Stimulated activated CD4-positive, alpha-beta T cell treated with anti-CD3 and anti-CD28 coated beads, Interleukin-12 subunit alpha, Interleukin-12 subunit beta, amount 100 ng/mL, for 24 hours (primary cell): ENCODE results near the gene ZNF777.
"Not testable (repeated sequence)": the region's sequence is repeated elsewhere in the genome, so short reads cannot be mapped to it uniquely, and the experiment has no call there.

ENCODE experiments used
- DNase-seq, 2 experiments: peaks; one replicate each; pipeline ENCODE4 v3.0.0-alpha.2; 2020; ENCODE audit warnings: low read depth in 2 of 2

The ZNF777 gene

DNA sequence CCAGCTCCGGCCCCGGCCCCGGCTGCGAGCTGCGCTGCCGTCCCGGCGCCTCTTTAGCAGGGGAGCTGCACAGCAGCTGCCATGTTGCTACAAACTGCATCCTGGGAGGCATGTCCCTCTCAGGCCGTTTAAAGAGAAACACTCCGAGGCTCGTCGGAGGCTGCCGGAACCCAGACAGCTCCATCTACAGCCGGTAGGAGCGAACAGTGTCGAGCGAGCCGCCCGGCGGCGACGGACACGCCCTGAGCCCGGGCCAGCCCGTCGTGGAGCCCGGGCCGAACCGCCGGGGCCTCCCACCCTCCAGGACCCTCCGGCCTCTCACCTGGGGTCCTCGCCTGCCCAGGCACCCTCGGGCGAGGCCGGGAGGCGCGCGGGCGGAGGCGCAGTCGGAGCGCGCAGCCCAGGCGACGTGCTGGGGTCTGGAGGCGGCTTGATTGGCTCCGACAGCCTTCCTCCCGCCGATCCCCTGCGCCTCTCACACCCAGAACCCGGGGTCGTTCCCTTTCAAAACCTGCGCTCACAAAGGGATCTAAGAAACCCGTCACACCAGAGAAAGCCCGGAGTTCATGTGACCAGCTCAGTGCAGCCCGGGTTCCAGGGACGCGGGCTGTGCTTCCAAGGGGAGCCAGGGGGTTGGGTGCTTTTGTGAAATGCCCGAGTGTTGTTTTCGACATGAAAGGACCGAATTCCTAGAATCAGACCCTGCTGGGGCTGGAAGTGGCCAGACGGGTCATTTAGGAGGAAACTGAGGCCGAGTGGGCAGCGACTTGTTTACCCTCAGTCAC lies at the start of gene ZNF777:
ZNF777 (minus strand) TSS at position 570 of the 785 bp plus-strand sequence. CDS start 5,040 bp downstream, outside the sequence.
- peak; percentile 61 to 63 for DNase-seq

DNA sequence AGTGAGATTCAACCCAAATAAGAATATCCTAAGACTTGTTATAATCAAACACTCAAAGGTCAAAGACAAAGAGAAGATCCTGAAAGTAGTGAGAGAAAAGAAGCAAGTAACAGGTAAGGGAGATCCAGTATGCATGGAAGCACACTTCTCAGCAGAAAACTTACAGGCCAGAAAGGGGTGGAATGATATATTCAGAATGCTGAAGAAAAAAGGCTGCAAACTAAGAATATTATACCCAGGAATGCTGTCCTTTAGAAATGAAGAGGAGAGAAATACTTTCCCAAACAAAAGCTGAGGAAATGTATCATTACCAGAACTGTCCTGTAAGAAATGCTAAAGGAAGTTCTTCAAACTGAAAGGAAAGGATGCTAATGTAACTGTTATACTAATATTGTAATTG lies 49.4 kb upstream of the ZNF777 start:
- no peak for DNase-seq

DNA sequence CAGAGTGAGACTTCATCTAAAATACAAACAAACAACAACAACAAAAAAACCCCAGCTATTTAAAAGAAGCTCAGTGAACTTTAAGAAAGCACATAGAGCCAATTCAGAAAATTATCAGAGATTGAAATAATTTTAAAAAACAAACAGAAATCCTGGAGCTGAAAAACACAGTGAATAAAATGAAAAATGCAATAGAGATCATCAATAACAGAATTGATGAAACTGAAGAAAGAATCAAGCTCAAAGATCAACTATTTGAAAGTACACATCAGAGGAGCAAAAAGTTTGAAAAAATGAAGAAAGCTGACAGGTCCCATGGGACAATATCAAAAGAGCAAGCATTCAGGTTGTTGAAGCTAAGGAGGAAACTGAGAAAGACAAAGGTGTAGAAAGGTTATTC lies 48.9 kb upstream of the ZNF777 start:
- DNase-seq: no peak

DNA sequence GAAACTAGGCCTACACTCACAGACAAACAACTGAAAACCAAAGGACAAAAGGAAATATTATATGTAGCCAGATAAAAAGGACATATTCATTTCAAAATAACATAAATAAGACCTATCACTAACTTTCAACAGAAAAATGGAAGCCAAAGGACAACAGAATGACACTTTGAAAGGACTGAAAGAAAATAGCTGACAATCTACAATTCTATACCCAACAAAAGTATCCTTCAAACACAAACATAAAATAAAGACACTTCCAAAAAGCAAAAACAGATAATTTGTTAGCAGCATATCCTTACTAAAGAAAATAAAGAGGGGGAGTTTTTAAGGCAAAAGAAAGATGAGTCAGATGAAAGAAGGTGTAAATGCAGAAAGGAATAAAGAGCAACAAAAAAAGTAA lies 44.7 kb upstream of the ZNF777 start:
- DNase-seq: no peak

DNA sequence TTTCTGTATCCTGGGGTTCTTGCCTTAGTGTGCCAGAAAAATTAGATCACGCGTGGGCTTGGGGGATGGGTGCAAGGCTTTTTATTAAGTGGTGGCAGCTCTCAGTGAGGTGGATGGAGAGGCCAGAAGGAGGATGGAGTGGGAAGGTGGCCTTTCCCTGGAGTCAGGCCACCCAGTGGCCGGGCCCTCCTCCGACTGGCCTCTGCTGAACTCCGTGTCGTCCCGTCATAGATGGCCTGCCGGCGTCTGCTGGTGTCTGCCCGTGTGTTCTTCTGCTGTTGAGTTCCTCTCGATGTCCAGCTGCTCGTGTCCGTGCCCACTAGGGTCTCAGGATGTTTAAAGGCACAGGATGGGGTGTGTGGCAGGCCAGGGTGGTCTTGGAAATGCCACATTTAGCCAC lies 40.8 kb upstream of the ZNF777 start:
- DNase-seq: no peak

DNA sequence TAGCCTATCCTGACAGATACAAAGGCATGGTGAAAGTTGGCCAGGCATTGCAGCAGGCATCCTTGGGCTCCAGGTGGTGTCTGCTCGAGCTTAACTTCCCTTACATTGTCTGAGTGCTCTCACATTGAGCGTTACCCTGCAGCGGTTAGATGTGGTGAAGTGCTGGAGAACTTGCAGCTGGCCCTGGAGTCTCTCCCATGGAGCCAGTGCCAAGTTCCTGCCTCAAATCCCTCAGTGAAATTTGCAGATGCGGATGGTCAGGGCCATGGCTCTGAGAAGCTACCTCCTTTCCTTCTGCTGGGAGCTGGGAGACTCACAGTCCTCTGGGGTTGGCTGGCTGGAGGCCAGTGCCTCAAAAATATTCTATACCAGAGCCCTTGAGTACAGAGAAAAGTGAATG lies 40.0 kb upstream of the ZNF777 start:
- no peak for DNase-seq

DNA sequence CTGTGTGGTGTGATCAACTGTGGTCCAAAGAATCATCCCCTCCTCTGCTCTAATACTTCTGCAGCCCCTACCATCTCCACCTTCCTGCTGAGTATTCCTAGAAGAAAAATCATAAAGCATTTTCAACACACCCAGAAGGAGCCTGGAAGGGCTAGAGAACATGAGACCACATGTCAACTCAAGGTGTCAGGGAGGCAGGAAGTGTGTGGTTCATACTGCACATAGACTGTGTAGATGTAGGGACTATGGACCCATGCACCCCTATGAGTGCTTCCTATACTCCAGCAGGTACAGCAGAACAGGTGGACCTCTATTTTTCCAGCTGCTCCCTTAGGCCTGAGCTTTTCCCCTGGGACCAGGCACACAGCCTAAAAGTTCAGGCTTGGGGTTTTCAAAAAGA lies 39.3 kb upstream of the ZNF777 start:
- DNase-seq: no peak

DNA sequence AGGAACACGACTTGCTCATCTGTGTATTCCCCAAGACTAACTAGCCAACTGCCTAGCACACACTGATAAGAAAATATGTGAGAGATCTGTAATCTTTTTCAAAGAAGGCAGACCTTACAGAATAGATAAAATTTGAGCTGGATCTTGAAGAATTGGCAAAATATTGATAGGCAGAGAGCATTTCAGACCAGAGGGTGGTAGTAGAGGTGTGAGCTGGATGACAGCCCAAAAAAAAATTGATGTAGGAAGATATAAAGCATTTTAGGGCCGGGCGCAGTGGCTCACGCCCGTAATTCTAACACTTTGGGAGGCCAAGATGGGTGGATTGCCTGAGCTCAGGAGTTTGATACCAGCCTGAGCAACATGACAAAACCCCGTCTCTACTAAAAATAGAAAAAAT lies 37.9 kb upstream of the ZNF777 start:
- DNase-seq: no peak

DNA sequence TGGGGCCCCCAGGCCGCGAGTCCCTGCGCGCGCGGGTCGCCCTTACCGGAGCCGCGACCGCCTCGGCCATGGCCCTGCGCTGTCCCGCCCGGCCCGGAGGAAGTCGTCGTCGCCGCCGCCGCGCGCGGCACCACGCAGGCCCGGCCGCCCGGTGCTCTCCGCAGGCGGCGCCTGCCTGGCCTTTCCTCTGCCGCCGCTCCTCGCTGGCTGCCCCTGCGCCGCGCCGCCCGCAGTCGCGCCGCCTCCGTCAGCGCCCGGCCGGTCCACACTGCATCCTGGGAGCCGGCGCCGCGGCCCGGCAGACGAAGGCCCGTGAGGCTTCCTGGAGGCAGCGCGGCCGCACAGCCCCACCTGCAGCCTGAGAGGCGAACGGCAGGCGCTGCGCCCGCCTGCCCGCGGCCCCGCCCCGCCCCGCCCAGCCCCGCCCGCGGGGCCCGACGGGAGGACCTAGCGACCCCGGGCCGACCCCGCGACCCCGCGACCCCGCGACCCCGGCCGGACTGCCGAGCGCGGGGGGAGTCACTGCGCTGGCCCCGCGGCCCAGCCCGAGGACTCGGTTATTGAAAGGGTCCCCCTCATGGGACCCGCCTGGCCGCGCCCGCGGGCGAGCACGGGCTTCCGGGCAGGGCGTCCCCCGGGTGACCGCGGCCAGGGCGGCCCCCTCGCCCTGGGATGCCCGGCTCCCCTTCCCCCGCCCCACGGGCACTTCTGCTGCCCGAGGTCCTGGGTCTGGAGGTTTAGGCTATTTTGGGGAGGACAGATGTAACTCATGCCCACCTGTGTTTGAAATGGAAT lies 36.8 kb upstream of the ZNF777 start, which contains the start of gene ZNF746:
ZNF746 (minus strand) TSS at position 343 of the 795 bp plus-strand sequence; CDS start at position 70, 273 bp downstream.
- DNase-seq: peak; percentile 70 to 75

DNA sequence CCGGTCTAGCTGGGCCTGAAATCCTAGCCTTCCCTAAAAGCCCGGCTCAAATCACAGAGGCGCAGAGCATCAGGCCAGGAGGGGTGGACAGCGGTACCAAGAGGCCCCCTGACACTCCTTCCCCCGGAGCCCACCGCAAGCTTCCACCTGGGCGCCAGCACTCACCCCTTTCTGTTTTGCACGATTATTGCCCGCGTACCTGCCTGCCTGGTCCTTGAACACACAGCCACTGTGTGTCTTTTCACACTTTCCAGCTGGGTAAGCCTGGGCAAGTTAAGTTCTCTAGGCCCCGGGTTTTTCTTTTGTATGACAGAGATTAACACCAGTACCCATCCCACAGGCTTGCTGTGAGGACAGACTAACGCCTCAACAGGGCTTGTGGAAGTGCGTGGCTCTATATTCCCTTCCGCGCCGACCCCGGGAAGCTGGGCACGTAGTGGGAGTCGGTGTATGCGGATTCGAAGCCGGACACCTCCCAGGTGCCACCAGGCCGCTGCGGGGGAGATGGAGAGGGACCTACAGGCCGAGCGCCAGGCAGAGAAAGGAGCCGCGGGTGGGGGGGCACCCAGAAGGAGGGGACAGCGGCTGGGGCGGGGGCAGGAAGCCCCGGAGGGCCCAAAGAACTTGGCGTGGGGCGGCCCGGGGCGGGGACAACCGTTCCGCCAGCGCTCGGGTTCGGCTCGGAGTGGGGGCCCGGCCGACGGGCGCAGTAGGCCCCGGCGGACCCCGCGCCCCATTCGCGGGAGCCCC lies 36.0 kb upstream of the ZNF777 start:
- peak; percentile 20 to 32 for DNase-seq

DNA sequence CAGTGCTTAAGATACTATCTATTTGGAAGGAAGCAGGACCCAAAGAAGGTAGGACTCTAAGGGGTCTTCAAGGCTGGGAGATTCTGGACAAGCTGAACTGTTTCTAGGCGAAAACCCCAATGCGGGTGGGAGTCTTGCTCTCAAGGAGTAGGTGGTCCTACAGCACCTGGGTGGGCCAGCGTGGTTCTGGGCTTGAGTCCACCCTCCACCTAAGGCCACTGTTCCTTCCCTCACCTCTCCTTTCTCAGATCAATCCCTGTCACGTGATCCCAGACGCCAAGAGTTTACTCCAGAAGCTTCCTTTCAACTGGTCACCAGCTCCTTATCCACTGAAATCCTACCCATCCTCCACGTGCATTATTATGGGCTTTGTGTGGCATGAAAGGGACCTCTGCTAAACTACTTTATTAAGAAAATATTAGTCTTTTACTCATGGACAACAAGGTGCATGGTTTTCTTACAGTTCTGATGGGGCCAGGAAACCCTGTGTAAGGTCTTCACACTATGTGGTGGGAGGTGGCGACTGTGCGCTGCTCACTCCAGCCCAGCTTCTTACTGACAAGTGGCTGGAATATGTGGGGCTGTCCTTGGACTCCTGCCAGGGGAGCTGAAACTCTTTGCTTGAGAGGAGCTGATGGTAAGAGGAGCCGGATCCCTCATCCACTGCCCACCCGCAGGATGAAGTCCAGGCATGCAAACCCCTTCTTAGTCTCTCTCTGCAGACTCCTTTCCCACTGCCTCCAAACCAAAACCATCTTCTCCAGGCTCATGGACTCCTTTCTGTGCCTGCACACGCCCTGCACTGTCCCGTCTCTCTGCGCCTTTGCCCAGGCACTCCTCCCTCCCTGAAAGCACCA lies 35.2 kb upstream of the ZNF777 start:
- no peak for DNase-seq

DNA sequence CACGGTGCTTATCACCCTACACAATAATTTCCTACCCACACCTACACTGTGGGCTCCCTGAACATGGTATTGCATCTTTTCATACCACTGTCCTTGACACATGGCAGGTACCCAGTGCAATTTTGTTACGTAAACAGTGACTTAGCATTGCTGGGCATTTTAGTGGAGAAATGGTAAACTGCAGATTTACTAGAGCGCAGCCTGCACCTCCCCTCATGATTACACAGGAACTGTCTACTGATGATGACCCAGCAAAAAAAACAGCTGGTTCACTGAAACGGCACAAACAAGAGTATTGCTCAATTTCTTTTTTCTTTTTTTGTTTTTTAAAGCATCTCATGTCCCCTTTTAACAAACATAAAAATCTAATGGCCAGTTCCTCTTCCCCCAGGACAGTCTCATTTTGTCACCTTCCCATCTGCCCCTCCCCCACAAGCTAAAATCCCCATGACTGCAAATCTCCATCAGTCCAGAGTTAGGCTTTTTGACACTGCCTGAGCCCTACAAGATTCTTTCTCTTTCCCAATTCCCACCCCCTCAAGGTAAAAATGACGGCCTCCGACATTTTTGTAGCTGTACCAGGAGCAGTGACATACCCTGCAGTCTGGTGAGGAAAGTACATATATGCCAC lies 34.0 kb upstream of the ZNF777 start:
- DNase-seq: no peak

DNA sequence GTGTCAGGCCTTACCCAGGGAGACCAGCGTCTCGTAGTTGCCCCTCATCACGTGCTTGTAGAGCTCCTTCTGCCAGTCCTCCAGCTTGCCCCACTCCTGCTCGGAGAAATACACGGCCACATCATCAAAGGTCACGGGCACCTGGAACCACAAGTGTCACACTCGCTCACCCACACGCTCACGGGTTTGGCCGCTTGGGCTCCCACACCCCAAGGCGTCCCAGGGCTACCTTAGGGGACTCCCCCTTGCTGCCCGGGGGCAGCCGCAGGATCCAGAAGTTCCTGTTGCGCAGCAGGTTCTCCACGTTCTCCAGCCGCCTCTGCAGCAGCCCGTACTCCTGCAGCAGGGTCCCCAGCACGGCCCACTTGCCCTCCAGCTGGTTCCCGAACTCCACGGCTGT lies 33.1 kb upstream of the ZNF777 start:
- not testable (repeated sequence) for DNase-seq

DNA sequence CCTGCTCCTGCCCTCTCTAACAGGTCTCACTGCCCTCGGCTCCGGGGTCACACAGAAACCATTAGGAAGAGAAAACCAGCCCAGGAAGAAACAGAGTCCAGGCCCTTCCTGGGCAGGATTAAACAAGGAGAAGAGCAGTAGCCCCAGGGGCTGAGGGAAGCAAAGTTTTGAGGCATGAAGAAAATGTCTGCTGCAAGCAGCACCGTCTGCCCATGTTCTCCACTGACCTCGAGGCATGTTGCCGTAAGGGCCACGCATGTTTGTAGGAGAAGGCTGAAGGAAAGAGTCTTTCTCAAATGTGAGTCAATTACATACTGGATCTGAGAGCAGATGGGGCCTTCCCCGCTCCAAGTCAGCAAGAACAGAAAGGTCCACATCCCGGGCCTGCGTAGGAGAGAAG lies 32.5 kb upstream of the ZNF777 start:
- no peak for DNase-seq

DNA sequence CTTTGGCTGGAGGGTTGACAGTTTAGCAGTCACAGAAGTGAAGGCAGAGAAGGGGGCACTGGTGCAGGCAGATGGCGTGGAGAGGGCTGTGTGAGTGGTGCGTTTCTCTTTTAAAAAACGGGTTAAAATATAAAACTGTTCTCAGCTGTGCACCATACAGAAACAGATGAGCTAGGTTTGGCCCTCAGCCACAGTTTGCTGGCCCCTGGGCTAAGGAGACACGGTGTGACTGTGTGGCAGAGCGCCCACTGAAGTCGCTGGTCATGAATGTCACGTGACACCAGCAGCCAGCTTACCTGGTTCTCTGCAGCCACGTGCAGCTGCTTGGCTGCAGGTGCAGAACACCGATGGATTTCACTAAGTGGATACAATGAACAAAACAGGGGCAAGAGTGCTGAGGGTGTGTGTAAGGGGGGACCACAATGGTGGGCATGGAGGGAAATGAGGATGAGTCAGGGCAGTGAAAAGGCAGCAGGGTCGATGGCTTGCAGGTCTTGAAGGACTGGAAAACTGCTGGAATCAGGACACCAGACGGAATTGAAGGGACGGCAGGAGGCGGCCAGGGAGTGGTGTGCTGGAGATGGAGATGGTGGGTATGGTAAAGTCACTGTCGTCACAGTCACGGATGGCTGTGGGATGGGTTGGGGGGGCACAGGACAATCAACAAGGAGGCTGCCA lies 29.4 kb upstream of the ZNF777 start:
- DNase-seq: no peak

DNA sequence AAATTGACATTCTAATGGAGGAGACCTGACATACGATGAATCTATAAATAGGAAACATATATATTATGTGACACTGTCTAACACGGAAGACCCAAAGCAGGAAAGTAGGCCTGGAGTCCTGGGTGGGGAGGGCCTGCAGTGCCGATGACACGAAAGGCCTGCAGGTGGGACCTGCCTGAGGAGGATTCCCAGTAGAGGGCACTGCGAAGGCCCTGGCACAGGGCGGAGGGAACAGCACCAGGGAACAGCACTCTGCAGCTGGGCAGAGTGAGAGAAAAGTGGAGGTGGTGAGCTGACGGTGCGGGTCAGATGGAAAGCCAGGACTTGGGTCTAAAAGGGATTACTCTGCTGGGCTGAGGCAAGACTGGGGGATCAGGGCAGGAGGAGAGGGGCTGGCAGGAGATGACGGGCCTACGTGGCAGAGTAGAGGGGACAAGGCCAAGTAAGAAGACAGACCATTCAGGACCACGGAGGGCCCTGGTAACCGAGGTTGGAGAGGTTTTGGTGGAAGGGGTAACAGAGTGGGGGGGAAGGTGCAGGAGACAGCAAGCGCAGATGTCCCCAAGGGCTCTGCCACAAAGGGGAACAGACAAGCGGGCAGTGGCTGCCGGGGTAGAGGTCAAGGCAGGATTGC lies 28.6 kb upstream of the ZNF777 start:
- DNase-seq: no peak

DNA sequence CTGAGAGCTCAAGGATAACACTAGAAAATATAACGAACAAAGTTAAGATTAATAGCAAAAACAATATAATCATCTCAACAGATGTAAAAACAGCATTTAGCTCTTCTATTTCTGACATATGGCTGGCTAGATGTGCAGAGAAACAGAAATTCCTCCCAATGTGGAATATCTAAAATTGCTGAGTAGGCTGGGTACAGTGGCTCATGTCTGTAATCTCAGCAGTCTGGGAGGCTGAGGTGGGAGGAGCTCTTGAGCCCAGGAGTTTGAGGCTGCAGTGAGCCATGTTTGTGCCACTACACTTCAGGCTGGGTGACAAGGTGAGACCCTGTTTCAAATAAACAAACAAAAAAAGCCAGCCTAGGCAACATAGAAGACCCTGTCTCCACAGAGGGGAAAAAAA lies 18.7 kb upstream of the ZNF777 start:
- DNase-seq: no peak

DNA sequence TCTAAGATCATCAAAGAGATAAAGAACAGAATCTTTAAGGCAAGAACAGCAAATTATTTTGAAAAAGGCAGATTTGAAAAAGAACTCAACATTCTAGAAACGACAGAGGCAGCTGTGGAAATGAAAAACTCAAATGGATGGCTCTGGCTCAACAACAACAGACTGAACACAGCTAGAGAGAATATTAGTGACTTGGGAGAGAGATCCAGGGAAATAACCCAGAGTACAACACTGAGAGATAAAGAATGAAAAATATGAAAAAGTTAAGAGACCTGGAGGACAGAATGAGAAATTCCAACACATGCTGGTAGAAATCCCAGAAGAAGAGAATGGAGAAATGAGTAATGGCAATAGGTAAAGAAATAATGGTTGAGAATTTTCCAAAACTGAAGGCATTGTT lies 17.9 kb upstream of the ZNF777 start:
- DNase-seq: no peak

DNA sequence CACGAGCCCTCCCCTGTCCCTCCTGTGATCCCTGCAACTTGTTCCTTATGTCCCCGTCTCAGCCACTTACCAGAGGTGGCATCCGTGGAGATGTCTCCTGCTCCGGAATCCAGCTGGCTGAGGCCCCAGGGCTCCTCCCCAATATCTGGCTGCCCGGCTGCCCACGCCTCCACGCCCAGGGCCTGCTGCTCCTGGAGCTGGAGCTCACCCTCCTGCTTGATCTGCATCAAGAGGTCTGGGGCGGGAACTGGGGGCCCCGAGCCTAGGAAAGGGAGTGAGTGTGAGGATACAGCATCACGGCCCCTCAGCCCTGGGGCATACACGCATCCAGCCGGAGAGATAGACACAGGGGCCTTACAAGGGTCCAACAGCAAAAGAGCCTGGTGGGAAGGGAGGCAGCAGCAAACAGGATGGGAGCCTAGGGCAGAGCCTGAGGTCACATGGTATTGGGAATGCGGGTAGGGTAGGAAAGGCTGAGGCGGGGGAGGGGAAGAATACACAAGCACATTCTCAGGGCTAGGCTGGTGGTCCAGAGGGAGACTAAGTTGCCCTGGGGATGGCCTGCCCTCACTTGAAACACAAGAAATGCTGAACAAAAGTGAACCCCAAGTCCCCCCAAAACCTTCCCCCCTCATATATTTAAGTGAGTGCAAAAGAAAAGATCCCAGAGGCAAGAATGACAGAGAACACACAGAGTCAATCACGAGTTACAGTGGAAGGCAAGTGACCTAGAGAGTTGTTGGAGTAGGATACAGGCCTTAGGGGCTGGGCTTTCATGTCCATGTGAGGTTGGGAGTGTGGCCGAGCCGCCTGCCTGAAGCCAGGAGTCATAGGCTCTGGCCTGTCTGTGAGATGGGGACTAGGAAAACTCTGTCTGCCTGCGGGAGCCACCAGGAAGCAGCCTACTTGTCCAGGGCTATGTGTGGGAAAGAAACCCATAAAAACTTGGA lies 16.9 kb upstream of the ZNF777 start:
- DNase-seq: no peak
